PC-3 (cell line): Measurements from ENCODE around the gene MAP2K3.

Experiments
- CTCF ChIP-seq: fragments of 300-600 bp; sonication (generic); conservative IDR thresholded peaks from 2 replicates; pipeline ENCODE4 v1.5.1; 2017; ENCODE audit warnings: antibody characterized with exemption, low read depth, mild to moderate bottlenecking, low read length
- EZH2 ChIP-seq: fragments of 300-600 bp; sonication (generic); IDR thresholded peaks from one replicate; pipeline ENCODE4 v1.6.1; 2017; ENCODE audit warnings: antibody characterized with exemption, mild to moderate bottlenecking, low read length; ENCODE audit not compliant: unreplicated experiment
- EZH2phosphoT487 ChIP-seq: fragments of 300-600 bp; sonication (generic); IDR thresholded peaks from 2 replicates; pipeline ENCODE4 v1.6.1; 2018; ENCODE audit warnings: mild to moderate bottlenecking, antibody characterized with exemption, low read length, borderline replicate concordance

- TF ChIP-seq CTCF (no peak), EZH2phosphoT487 (no peak), EZH2 (no peak)
Observed at GRCh38 chr17:21330436-21331160, 46.1 kb downstream of the MAP2K3 start.
